Tibial nerve (tissue), 4 donors: ENCODE data around the gene AVPR1B. TPM values are rescaled to one million over a fixed set of nuclear protein-coding genes. Genes with fewer than 3 reads are reported as not detected.
"Not testable (repeated sequence)": the region's sequence is repeated elsewhere in the genome, so short reads cannot be mapped to it uniquely, and the experiment has no call there.

Experiments
- DNase-seq, 2 donors: peaks; one replicate each; pipeline ENCODE4 v3.0.0-alpha.2; 2019; ENCODE audit warnings: low spot score in 2 of 2
- H3K27ac ChIP-seq, 4 donors: fragments of 200-600 bp; sonication (generic) in 3 of 4; one replicate each; pipeline ENCODE4 v1.5.1; 2017 to 2019; ENCODE audit warnings: mild to moderate bottlenecking in 1 of 4
- H3K27me3 ChIP-seq, 2 donors: fragments of 200-600 bp; sonication (generic) in 1 of 2; one replicate each; pipeline versions ENCODE4 v1.5.1 to v1.6.0; 2017 to 2019
- H3K36me3 ChIP-seq, 3 donors: fragments of 200-600 bp; sonication (generic); one replicate each; pipeline ENCODE4 v1.5.1; 2018 to 2019
- H3K4me1 ChIP-seq, 4 donors: fragments of 200-600 bp; sonication (generic) in 3 of 4; one replicate each; pipeline ENCODE4 v1.5.1; 2017 to 2019
- H3K4me3 ChIP-seq, 4 donors: fragments of 200-600 bp; sonication (generic) in 3 of 4; one replicate each; pipeline ENCODE4 v1.5.1; 2017 to 2019; ENCODE audit warnings: mild to moderate bottlenecking in 1 of 4, moderate library complexity in 1 of 4
- H3K9me3 ChIP-seq, 4 donors: fragments of 200-600 bp; sonication (generic) in 3 of 4; one replicate each; pipeline ENCODE4 v1.5.1; 2017 to 2019
- EP300 ChIP-seq, 2 donors: sonication (generic); formaldehyde crosslinking; IDR thresholded peaks; one replicate each; pipeline ENCODE4 v1.6.1; 2017; ENCODE audit warnings: antibody characterized with exemption in 2 of 2, mild to moderate bottlenecking in 1 of 2
- POLR2A ChIP-seq, 2 donors: fragments of 450-650 bp; IDR thresholded peaks; one replicate each; pipeline ENCODE4 v1.6.1; 2017; ENCODE audit warnings: antibody characterized with exemption in 2 of 2, mild to moderate bottlenecking in 2 of 2, moderate library complexity in 2 of 2
- WGBS, 2 donors: methylation state at CpG; one replicate each; pipeline ENCODE4 v1.1.5; 2018; 5-methylcytosine and 5-hydroxymethylcytosine counted together
- small RNA-seq: library from RNA; depleted of rRNA; stranded (forward); fragments of <200 nt; gene quantifications from one replicate; pipeline ENCODE3, GENCODE V24; 2016
- total RNA-seq, 4 donors: library from RNA; depleted of rRNA; stranded (reverse); fragments of >200 nt; gene quantifications; one replicate each; pipeline ENCODE4 v1.1.0, GENCODE V29; 2016
- TF ChIP-seq, protein P1 (sequence below), 5 experiments: fragments of 200-600 bp in 3 of 5; fragments of 450-650 bp in 2 of 5; sonication (generic) in 3 of 5; IDR thresholded peaks; one replicate each; pipeline ENCODE4 v1.5.1; 2016 to 2019; ENCODE audit warnings: antibody characterized with exemption in 5 of 5, mild to moderate bottlenecking in 3 of 5, moderate library complexity in 2 of 5

The AVPR1B gene
- total RNA-seq, 4 donors from 2014 or later: not detected

DNA sequence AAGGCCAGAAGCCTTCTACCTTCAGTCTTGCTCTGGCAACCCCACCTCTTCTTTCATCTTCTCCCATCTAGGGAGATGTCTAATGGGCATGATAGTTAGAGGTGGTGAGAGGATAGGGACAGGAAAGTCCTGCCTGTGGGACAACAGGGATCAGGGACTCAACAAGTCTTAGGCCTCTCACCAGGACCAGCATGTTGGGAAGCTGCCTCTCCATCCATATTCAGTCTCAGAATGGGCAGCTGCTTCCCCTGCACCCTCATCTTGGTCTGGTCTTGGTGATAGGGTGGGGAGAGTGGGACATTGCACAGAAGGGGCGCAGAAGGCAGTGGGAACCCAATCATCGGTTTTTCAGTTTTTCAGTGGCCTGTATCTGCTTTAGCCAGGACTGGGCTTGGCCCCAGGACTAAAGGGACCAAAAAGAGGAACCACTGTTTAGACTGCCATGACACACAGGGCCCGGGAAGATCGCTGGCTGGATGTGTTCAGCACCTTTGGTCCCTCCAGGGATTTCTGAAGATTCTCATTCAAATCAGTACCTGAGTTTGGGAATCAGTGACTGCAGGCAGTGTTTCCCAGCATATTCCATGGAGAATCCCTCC is 51.5 kb downstream of the AVPR1B start:
- Histone ChIP-seq H3K9me3 (no peaks in the 10 kb centered on the region), H3K4me1 (peaks cover 0 to 5% (median 0%) of the 10 kb centered on the region in 4 donors), H3K27me3 (no peaks in the 10 kb centered on the region), H3K4me3 (no peak overlapping the region), H3K36me3 (no peaks in the 10 kb centered on the region), H3K27ac (no peak overlapping the region)
- TF ChIP-seq, protein P1, sequence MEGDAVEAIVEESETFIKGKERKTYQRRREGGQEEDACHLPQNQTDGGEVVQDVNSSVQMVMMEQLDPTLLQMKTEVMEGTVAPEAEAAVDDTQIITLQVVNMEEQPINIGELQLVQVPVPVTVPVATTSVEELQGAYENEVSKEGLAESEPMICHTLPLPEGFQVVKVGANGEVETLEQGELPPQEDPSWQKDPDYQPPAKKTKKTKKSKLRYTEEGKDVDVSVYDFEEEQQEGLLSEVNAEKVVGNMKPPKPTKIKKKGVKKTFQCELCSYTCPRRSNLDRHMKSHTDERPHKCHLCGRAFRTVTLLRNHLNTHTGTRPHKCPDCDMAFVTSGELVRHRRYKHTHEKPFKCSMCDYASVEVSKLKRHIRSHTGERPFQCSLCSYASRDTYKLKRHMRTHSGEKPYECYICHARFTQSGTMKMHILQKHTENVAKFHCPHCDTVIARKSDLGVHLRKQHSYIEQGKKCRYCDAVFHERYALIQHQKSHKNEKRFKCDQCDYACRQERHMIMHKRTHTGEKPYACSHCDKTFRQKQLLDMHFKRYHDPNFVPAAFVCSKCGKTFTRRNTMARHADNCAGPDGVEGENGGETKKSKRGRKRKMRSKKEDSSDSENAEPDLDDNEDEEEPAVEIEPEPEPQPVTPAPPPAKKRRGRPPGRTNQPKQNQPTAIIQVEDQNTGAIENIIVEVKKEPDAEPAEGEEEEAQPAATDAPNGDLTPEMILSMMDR (IDR thresholded peaks at IDR 0.05): no peak
- TF ChIP-seq EP300 (IDR thresholded peaks at IDR 0.05): no peak
- no peak for TF ChIP-seq POLR2A (IDR thresholded peaks at IDR 0.05)
- no peak for DNase-seq
- WGBS, 2 donors: 81 to 100% methylated on average over 4 of the region's 4 CpGs

DNA sequence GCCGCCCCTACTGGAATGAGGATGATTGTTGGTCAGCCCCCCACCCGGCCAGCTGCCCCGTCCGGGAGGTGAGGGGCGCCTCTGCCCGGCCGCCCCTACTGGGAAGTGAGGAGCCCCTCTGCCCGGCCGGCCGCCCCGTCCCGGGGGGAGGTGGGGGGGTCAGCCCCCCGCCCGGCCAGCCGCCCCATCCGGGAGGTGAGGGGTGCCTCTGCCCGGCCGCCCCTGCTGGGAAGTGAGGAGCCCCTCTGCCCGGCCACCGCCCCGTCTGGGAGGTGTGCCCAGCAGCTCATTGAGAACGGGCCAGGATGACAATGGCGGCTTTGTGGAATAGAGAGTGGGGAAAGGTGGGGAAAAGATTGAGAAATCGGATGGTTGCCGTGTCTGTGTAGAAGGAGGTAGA is 52.7 kb downstream of the AVPR1B start:
- H3K4me1 ChIP-seq, H3K27me3 ChIP-seq, H3K4me3 ChIP-seq, H3K9me3 ChIP-seq, H3K36me3 ChIP-seq, H3K27ac ChIP-seq, DNase-seq: not testable (repeated sequence)
- WGBS, 2 donors: 68 to 78% methylated on average over 9 to 13 of the region's 25 CpGs

DNA sequence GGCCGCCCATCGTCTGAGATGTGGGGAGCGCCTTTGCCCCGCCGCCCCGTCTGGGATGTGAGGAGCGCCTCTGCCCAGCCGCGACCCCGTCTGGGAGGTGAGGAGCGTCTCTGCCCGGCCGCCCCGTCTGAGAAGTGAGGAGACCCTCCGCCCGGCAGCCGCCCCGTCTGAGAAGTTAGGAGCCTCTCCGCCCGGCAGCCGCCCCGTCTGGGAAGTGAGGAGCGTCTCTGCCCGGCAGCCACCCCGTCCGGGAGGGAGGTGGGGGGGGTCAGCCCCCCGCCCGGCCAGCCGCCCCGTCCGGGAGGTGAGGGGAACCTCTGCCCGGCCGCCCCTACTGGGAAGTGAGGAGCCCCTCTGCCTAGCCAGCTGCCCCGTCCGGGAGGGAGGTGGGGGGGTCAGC is 53.2 kb downstream of the AVPR1B start:
- WGBS, 2 donors: no CpG with 5 or more reads among the region's 35 CpGs
- not testable (repeated sequence) for H3K27me3 ChIP-seq, H3K27ac ChIP-seq

DNA sequence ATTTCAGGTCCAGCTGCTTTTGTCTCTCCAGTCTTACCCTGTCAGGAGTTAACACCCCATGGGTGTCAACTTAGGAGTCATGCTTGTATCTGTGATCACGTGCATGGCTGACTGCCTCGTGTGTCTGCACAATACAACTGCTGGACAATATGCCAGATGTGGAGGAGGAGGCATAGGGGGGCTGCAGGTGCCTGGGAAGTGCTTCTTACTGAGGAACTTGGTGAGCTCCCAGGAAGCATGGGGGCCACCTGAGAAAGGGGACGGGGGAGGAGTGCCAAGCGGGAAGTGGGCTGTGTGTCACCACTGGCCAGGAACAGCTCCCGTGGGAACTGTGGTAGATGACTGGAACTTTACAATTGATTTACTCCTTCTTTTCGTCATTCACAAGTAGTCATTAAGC is 54.7 kb downstream of the AVPR1B start:
- WGBS, 2 donors: 66 to 79% methylated on average over 6 of the region's 6 CpGs
- Histone ChIP-seq H3K4me1 (peaks cover 0 to 5% (median 0%) of the 10 kb centered on the region in 4 donors), H3K27ac (no peak overlapping the region), H3K36me3 (no peaks in the 10 kb centered on the region), H3K9me3 (no peaks in the 10 kb centered on the region), H3K27me3 (no peaks in the 10 kb centered on the region), H3K4me3 (no peak overlapping the region)
- no peak for DNase-seq
- TF ChIP-seq EP300 (IDR thresholded peaks at IDR 0.05) (no peak), POLR2A (IDR thresholded peaks at IDR 0.05) (no peak)
- TF ChIP-seq, protein P1 (IDR thresholded peaks at IDR 0.05): no peak

More for the DNA sequence above, 53.2 kb downstream of the AVPR1B start:
- H3K4me1 ChIP-seq, H3K4me3 ChIP-seq, DNase-seq, H3K9me3 ChIP-seq, H3K36me3 ChIP-seq: not testable (repeated sequence)

DNA sequence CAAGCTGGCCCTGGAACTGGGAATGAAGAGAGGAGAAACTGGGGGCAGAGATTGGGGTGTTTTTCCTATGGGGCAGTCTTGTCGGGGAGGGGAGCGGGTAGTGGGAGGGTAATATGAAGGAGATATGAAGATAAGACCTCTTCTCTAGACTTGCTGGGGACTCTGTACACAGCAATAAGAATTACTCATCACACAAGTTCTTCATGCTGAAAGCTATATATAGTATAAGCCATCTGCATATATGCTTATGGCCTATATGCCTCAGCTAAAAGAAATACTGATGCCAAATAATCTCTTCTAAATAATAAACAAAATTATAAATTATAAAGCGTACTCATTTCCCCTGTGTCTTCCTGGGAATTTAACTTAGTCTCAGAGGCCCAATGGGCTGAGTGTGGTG is 56.3 kb downstream of the AVPR1B start:
- H3K9me3 ChIP-seq: no peaks in the 10 kb centered on the region
- TF ChIP-seq POLR2A (IDR thresholded peaks at IDR 0.05) (no peak), EP300 (IDR thresholded peaks at IDR 0.05) (no peak)
- TF ChIP-seq, protein P1 (IDR thresholded peaks at IDR 0.05): no peak
- no peaks in the 10 kb centered on the region for H3K27me3 ChIP-seq
- no peak overlapping the region for H3K4me3 ChIP-seq
- H3K4me1 ChIP-seq: no peaks in the 10 kb centered on the region
- no peaks in the 10 kb centered on the region for H3K36me3 ChIP-seq
- WGBS, 2 donors: 86 to 88% methylated on average over 3 of the region's 3 CpGs
- H3K27ac ChIP-seq: no peak overlapping the region
- no peak for DNase-seq

Small RNA genes lying within 50 kb of the gene (small RNA-seq; reads per million reads assigned to genes)
- not detected for gene RF00271

Other genes starting within 250 kb of the AVPR1B start
- gene SLC26A9, start 173.9 kb downstream of the AVPR1B start, total RNA-seq: not detected
- 1 to 10 TPM in 2 of 4 donors, under 1 TPM in 2; 0.78 to 2.4 (median 1.3) TPM for gene RAB7B, start 114.0 kb downstream of the AVPR1B start, total RNA-seq
- not detected for gene CTSE, start 93.5 kb downstream of the AVPR1B start, total RNA-seq
- gene RHEX, start 64.2 kb downstream of the AVPR1B start, total RNA-seq: 1 to 10 TPM in 2 of 4 donors, not detected in 2; 1.2 to 4.8 TPM
- gene FAM72A, start 85.5 kb upstream of the AVPR1B start, total RNA-seq: 1 to 10 TPM in 3 of 4 donors, not detected in 1; 1.3 to 3.9 (median 2.9) TPM
- gene SRGAP2, start 86.2 kb upstream of the AVPR1B start, total RNA-seq: 100 to 1,000 TPM in 3 of 4 donors, 10 to 100 TPM in 1; 98.1 to 114 (median 103) TPM